ENCODE measurements around the gene DGLUCY.
"Not testable (repeated sequence)": the region's sequence is repeated elsewhere in the genome, so short reads cannot be mapped to it uniquely, and the experiment has no call there.

Gene DGLUCY

DNA sequence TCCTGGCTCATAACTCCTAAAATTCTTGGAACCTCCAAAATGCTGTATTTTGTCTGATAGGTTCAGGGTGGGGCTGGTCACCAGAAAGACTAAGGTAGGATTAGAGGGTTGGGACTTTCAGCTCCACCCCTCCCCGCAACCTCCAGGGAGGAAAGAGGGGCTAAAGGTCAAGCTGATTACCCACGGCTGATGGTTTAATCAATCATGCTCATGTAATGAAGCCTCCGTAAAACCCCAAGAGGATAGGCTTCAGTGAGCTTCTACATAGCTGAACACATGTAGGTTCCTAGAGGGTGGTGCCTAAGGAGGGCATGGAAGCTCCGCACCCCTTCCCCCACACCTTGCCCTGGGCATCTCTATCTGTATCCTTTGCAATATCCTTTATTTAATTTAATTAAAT is 60.0 kb downstream of the DGLUCY start:
- DNase-seq: no peak

GRCh38 chr14:91175291-91176201 is 61.7 kb downstream of the DGLUCY start:
- peak in 2 of 3 donors; percentile 12 to 27 for DNase-seq

DNA sequence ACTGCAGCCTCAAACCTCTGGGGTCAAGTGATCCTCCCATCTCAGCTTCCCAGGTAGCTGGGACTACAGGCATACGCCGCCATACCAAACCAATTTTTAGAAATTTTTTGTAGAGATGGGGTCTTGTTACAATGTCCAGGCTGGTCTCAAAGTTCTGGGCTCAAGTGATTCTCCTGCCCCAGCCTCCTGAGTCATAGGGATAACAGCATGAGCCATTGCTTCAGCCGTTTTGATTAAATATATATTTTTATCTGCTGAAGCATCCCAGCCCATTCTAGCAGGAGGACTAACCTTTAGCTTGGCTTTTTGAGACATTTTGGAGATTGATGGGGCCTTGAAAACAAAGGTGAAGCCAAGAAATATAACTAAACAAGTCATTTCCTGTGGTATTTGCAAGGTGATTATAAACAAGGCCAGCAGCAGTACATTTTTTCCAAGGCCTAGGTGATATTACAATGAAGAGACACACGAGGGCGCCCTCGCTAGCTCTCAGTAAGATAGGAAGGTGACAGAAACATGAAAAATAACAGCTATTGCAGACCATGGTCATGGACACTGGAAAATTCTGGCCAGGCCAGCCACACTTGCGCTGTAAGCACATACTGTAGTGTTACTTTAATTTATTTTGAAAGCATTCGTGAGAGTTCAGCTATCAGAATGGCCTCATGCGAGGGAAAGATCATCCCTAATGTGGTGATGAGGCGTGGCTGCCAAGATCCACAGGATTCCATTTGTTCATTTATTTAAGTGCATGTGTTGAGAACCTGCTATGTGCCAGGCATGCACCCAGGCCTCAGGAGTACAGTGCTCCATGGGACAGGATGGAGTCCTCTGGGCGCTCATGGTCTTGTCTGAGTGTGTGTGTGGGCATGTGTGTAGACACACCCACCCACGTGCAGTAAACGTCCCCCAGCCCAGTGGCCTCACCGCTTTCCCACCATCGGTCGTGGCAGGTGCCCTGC is 63.5 kb downstream of the DGLUCY start:
- peak; percentile 72 to 77 (median 76) for DNase-seq

DNA sequence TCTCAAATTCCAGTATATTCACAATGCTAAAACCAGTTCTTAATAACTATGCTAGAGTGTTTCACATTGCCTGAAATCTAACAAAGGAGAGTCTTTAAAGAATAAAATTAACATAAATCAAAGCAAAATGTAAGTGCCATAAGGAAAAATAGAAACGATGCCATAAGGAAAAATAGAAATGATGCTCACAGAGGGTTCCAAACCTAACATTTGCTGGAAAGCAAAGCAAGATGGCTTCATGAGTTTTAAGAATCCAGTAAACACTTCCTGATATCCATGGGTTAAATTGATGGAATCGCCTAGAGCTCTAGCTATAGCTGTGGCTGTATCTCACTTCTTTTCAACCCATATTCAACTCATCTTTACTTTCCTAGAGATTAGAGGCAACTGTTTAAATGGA is 66.7 kb downstream of the DGLUCY start:
- DNase-seq: no peak

DNA sequence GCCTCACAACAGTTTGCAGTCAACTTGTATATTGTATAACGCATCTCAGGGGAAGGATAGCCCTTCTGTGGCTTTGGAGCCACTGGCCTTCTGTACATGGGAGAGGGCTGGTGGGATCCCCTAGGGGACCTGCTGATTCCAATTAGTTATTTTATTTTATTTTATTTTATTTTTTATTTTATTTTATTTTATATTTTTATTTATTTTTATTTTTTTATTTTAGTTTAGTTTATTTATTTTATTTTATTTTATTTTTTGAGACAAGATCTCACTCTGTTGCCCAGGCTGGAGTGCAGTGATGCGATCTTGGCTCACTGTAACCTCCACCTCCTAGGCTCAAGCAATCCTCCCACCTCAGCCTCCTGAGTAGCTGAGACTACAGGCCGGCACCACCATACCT is 68.9 kb downstream of the DGLUCY start:
- DNase-seq: not testable (repeated sequence)

- DNase-seq: no peak
These were observed 70.7 kb downstream of the DGLUCY start for GRCh38 chr14:91184559-91184958.

- DNase-seq: no peak
These were observed 71.8 kb downstream of the DGLUCY start for GRCh38 chr14:91185721-91186120.

DNA sequence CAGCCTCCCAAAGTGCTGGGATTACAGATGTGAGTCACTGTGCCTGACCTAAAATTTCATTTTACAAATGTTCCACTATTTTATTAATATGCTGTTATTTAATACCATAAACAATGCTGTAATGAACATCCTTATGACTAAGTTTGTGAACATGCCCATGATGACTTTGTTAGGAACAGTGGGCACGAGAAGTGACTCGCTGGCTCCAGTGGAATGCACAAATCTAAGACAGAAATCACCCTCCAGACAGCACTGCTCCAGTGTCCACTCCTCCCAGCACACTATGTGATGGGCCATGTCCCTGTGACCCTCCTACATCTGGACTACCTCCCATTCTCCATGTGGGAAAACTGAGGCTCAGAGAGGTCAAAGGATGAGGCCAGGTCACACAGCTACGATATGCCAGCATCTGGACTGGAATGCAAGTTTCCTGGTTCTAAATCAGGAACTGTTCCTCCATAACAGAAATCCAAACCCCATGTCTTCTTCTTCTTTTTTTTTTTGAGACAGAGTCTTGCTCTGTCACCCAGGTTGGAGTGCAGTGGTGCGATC is 72.7 kb downstream of the DGLUCY start:
- peak in 1 of 3 donors; percentile 7 for DNase-seq

DNA sequence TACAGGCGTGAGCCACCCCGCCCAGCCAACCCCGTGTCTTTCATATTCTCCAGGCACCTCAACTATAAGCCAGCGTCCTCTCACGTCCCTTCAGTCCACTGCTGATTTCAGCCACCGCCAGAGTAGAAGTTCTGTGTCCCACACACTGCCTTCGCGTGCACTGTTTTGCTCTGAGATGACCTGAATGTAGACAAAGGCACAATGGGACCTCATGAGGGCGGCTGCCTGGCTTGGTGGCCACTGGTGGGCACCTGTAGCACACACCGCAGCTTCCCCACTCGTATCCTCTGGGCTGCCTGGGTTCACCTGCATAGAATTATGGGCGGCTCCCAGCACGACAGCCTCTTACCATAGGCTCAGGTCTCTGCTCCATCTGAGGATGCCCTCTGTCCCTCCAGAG is 73.4 kb downstream of the DGLUCY start:
- DNase-seq: no peak

DNA sequence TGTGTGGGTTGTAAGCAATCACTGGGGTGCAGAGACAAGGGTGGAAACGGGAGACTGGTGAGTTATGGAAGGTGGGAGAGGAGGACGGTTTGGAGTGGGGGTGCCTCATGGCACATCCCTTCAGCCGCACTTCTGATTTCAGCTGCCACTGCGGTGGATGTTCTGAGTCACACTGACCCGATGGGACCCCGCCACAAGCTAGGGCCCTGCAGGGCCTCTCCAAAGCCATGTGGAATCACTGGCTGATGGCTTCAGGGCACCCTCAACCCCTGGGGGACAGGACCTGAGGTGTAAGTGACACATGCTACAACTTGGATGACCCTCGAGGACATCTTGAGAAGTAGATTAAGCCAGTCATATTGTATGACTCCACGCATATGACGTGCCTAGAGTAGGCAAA is 77.0 kb downstream of the DGLUCY start:
- peak in 1 of 3 donors; percentile 4 for DNase-seq

- DNase-seq: no peak
These were observed 79.2 kb downstream of the DGLUCY start for GRCh38 chr14:91193069-91193468.

DNA sequence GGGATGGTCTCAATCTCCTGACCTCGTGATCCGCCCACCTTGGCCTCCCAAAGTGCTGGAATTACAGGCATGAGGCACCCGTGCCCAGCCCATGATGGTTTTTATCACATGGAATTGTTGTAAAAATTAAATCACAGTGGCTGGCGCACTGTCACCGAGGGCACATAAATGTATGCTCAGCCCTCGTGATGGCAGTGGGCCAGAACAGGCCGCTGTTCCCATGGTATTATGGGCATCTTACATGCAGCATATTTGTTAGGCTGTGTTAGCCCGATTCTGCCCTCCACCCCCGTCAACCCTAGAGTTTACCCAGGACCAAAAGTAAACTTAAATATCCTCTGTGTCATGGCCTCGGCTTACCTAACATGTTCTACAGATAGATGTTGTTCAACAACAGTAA is 82.0 kb downstream of the DGLUCY start:
- DNase-seq: peak in 1 of 3 donors; percentile 15

- DNase-seq: no peak
These were observed 83.8 kb downstream of the DGLUCY start for GRCh38 chr14:91197631-91198030.

DNA sequence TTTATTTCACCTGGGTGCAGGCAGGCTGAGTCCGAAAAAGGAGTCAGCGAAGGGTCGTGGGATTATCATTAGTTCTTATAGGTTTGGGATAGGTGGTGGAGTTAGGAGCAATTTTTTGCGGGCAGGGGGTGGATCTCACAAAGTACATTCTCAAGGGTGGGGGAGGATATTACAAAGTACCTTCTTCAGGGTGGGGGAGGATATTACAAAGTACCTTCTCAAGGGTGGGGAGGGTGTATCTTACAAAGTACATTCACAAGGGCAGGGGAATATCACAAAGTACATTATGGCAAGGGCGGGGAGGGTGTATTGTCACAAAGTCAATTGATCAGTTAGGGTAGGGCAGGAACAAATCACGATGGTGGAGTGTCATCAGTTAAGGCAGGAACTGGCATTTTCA is 86.9 kb downstream of the DGLUCY start:
- DNase-seq: peak in 1 of 3 donors; percentile 3

- DNase-seq: peak; percentile 34 to 64 (median 54)
These were observed 88.5 kb downstream of the DGLUCY start for GRCh38 chr14:91202234-91202974.

GRCh38 chr14:91204657-91205056 is 90.8 kb downstream of the DGLUCY start:
- DNase-seq: no peak

DNA sequence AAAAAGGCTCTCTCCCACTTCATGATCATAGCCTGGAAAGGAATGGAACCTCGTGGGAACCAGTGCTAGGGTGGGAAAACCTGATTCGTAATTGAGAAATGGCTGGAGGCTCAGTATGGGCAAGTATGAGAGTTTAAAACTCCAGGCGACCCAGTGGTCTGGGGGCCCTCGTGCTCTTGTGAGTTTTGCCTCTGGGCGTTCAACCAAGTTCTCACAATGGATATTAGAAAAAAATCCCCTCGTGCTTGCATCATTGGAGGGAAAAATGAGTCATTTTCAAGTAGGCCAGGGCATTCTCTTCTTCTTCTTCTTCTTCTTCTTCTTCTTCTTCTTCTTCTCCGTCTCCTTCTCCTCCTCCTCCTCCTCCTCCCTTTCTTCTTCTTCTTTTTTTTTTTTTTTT is 91.6 kb downstream of the DGLUCY start:
- peak; percentile 67 to 75 (median 68) for DNase-seq

DNA sequence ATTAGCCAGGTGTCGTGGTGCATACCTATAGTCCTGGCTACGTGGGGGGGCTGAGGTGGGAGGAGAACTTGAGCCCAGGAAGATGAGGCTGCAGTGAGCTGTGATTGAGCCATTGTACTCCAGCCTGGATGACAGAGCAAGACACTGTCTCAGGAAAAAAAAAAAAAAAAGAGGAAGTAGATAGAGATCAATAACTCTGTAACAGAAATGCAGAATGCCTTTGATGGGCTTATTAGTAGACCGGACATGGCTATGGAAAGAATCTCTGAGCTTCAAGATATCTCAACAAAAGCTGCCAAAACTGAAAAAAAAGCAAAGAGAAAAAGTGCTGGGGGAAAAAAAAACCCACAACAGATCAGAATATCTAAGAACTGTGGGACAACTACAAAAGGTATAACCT is 93.1 kb downstream of the DGLUCY start:
- DNase-seq: peak in 1 of 3 donors; percentile 3

GRCh38 chr14:91211017-91211416 is 97.1 kb downstream of the DGLUCY start:
- DNase-seq: no peak

DNA sequence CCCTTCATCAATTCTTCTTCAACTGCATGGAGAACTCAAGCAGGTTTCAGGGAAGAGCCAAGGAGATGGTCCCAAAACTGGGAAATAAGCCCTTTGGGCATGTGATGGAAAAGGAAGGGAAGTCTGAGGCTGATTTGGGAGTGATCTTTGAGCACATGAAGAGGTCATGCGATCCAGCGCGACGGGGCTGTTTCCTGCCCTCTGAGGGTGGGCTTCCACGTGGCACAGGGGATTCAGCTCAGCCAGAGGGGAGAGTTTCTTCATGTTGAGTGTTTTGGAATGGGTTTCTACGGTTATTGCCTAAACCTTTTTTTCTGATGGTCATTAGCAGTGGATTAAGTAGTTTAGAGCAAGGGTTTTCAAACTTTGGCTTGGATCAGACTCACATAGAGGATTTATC is 100.4 kb downstream of the DGLUCY start:
- no peak for DNase-seq

- no peak for DNase-seq
These were observed 101.5 kb downstream of the DGLUCY start for GRCh38 chr14:91215381-91215780.

DNA sequence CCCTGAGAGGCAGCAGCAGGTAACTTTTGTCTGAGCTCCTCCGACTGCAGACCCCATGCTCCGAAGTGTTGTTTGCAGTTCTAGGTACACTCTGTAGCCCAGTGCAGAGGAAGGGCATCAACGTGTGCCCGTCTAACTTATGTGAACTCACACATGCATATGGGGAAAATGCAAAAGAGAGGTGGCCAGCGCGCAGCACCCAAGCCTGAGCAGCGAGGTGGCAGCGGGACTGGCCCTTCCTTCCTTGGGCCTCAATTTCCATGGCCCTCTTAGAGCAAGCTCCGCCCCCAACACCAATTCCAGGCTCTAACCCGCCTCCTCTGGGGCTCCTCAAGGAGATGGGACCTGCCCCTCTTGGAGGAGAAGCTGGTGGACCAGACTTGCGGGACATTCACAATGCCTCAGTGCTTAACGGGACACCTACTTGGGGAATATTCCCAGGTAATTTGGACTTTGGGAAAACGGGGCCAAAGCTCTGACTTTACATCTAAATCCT is 102.9 kb downstream of the DGLUCY start:
- DNase-seq: peak in 1 of 3 donors; percentile 10

Measured in suppressor macrophage treated with lipopolysaccharide for 1 hour (primary cell).